ENCODE results near the gene B3GAT1.

The B3GAT1 gene

DNA sequence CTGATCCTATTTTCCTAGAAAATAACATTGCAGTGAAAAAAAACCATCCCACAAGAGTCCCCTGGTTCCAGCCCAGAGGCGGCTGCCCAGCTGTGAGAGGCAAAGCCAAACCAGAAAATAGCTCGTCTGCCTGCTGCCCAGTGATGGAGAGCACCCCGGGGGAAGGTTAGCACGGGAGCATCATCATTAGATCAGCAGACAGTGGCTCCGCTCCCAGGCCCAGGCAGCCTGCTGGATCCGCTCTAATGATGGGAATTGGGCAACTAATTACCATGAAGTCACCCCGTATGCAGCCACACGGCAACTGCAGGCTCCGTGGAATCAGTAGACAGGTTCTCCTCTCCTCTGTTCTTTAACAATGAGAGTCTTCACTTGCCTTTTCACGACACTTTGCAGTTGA, 17.1 kb upstream of the B3GAT1 start:
- TF ChIP-seq CTCF (IDR thresholded peaks at IDR 0.05; ENCODE audit: borderline replicate concordance, insufficient read depth, low read depth, low read length) = no peak
- H3K4me3 ChIP-seq (ENCODE audit: low read depth, low read length) = no peak overlapping the region

DNA sequence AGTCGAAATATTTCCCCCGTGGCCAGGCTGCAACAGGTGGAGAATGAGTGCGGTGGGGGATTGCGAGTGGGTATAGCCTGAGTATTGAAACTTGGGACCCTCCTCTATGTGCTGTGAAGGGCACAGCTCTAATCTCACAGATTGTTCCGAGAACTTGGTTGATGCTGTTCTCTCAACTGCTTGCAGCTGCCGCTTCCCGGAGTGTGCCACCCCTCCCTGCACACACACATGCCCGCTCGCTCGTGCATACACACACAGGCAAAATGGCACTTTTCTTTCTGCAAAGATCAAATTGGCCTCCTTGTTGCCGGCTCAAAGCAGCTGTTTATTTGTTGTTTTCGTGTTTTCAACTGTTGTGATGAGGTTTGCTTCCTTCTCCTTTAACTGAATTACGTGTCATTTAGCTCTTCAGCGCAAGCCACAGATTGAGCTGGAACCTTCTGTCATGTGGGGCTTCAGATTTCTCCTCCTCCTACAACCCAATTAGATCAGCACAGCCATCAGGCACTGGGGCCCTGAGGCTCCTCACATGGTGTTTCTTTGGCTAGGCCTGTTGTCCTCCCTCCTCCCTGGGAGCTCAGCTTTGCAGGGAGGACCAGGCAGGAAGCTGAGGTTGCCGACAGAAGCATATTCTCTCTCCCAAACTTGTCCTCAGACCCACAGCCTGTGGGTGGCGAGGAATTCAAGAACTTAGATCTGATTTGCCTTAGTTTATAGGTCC, 13.9 kb upstream of the B3GAT1 start:
- no peak overlapping the region for H3K4me3 ChIP-seq (ENCODE audit: low read depth, low read length)
- TF ChIP-seq CTCF (IDR thresholded peaks at IDR 0.05; ENCODE audit: borderline replicate concordance, insufficient read depth, low read depth, low read length) = no peak

GRCh38 chr11:134425413-134425812, 13.4 kb upstream of the B3GAT1 start:
- TF ChIP-seq CTCF (IDR thresholded peaks at IDR 0.05; ENCODE audit: borderline replicate concordance, insufficient read depth, low read depth, low read length) = no peak
- H3K4me3 ChIP-seq (ENCODE audit: low read depth, low read length) = no peak overlapping the region

- TF ChIP-seq CTCF (IDR thresholded peaks at IDR 0.05; ENCODE audit: borderline replicate concordance, insufficient read depth, low read depth, low read length) = no peak
- H3K4me3 ChIP-seq (ENCODE audit: low read depth, low read length) = no peak overlapping the region
Observed at GRCh38 chr11:134423106-134423505, 11.1 kb upstream of the B3GAT1 start.

GRCh38 chr11:134417871-134418840, 6.1 kb upstream of the B3GAT1 start:
- no peak overlapping the region for H3K4me3 ChIP-seq (ENCODE audit: low read depth, low read length)
- no peak for TF ChIP-seq CTCF (IDR thresholded peaks at IDR 0.05; ENCODE audit: borderline replicate concordance, insufficient read depth, low read depth, low read length)

DNA sequence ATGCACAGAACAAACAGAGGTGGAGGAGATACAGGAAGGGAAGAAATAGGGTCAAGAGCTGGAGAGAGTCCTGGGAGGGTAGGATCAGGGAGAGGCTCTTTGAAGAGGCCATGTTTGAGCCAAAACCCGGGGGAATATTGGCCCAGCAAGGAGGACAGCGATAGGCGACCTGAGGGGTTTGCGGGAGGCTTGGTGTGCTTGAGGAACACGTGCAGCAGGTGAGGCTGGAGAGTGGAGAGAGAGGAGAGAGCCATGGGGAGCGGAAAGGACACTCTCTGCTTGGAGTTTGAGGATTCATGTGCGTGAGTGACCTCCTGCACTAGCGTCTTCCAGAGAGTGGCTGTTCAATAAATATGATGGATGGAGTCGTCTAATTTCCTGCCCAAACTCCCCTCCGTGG, 4.7 kb upstream of the B3GAT1 start:
- no peak for TF ChIP-seq CTCF (IDR thresholded peaks at IDR 0.05; ENCODE audit: borderline replicate concordance, insufficient read depth, low read depth, low read length)
- H3K4me3 ChIP-seq (ENCODE audit: low read depth, low read length) = no peak overlapping the region
